ENCODE data around the gene KIF11.

DNA sequence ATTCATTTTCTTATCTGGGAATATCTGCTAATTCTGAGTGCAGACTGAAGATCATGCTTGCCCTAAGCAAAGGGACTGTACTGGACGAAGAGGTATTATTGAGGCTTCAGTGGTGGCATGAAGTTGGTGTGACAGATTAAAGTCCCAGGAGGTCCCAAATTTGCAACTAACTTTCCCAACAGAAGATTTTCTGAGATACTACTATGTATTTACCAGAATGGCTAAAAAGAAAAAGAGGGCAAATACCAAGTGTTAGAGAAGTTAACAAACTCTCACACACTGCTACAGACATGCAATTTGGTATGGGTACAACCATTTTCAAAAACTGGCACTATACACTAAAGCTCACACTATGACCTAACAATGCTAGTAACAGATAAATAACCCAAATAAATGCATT is 47.4 kb upstream of the KIF11 start:
- TF ChIP-seq, protein P1, sequence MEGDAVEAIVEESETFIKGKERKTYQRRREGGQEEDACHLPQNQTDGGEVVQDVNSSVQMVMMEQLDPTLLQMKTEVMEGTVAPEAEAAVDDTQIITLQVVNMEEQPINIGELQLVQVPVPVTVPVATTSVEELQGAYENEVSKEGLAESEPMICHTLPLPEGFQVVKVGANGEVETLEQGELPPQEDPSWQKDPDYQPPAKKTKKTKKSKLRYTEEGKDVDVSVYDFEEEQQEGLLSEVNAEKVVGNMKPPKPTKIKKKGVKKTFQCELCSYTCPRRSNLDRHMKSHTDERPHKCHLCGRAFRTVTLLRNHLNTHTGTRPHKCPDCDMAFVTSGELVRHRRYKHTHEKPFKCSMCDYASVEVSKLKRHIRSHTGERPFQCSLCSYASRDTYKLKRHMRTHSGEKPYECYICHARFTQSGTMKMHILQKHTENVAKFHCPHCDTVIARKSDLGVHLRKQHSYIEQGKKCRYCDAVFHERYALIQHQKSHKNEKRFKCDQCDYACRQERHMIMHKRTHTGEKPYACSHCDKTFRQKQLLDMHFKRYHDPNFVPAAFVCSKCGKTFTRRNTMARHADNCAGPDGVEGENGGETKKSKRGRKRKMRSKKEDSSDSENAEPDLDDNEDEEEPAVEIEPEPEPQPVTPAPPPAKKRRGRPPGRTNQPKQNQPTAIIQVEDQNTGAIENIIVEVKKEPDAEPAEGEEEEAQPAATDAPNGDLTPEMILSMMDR (IDR thresholded peaks at IDR 0.05; ENCODE audit: low read depth, low read length, poor library complexity, severe bottlenecking), result no peak
- no peak for TF ChIP-seq EZH2phosphoT487 (IDR thresholded peaks at IDR 0.05; ENCODE audit: borderline replicate concordance, low read length)

Measured in DOHH2 (cell line).